Immature natural killer cell (primary cell): ENCODE data around the gene ITPK1. TPM values are rescaled to one million over a fixed set of nuclear protein-coding genes. Genes with fewer than 3 reads are reported as not detected.
"Not testable (repeated sequence)": the region's sequence is repeated elsewhere in the genome, so short reads cannot be mapped to it uniquely, and the experiment has no call there.

Source experiments
- DNase-seq, 3 donors: peaks; one replicate each; pipeline ENCODE4 v3.0.0; 2022; ENCODE audit warnings: mixed read lengths in 1 of 3
- H3K27ac Mint-ChIP-seq, 6 donors: one replicate each; pipeline ENCODE4 v1.8.0; 2020; ENCODE audit warnings: mixed read lengths in 6 of 6, mild to moderate bottlenecking in 5 of 6, inconsistent platforms in 4 of 6, moderate library complexity in 3 of 6
- H3K27me3 Mint-ChIP-seq, 3 donors: one replicate each; pipeline ENCODE4 v1.8.0; 2020 to 2021; ENCODE audit warnings: low read depth in 3 of 3, mild to moderate bottlenecking in 3 of 3, mixed read lengths in 3 of 3, moderate library complexity in 3 of 3, inconsistent platforms in 1 of 3
- H3K36me3 Mint-ChIP-seq, 3 donors: one replicate each; pipeline ENCODE4 v1.8.0; 2020; ENCODE audit warnings: mixed read lengths in 3 of 3, inconsistent platforms in 2 of 3, mild to moderate bottlenecking in 2 of 3
- H3K4me1 Mint-ChIP-seq, 2 donors: one replicate each; pipeline ENCODE4 v1.8.0; 2020; ENCODE audit warnings: inconsistent platforms in 2 of 2, mild to moderate bottlenecking in 2 of 2, mixed read lengths in 2 of 2, moderate library complexity in 1 of 2
- H3K4me3 Mint-ChIP-seq, 5 donors: one replicate each; pipeline ENCODE4 v1.8.0; 2020; ENCODE audit warnings: mild to moderate bottlenecking in 5 of 5, mixed read lengths in 5 of 5, inconsistent platforms in 3 of 5, moderate library complexity in 3 of 5
- H3K9me3 Mint-ChIP-seq, 6 donors: one replicate each; pipeline ENCODE4 v1.8.0; 2020; ENCODE audit warnings: mild to moderate bottlenecking in 6 of 6, mixed read lengths in 6 of 6, inconsistent platforms in 4 of 6, moderate library complexity in 3 of 6
- polyA plus RNA-seq, 3 donors: library from polyadenylated mRNA; unstranded; fragments of 300-500 nt; fragmentation: Illumina TruSeq; gene quantifications; one replicate each; pipeline ENCODE4 v1.2.3, GENCODE V29; 2021

ITPK1 gene
- 10 to 100 TPM; 19.5 to 53.0 (median 21.7) TPM for polyA plus RNA-seq

GRCh38 chr14:93115821-93116675, at the start of gene ITPK1:
ITPK1 (minus strand) TSS chr14:93115925; CDS start chr14:93115163, 762 bp downstream.
- H3K9me3 Mint-ChIP-seq = peaks cover 0 to 2% (median 0%) of the 10 kb centered on the region in 6 donors
- peak within 1 kb of the TSS; percentile 73 to 87 (median 84) for H3K27ac Mint-ChIP-seq
- H3K27me3 Mint-ChIP-seq = peaks cover 2 to 5% (median 3%) of the 10 kb centered on the region in 3 donors
- peak within 1 kb of the TSS; percentile 87 to 94 (median 91) for H3K4me3 Mint-ChIP-seq
- peak; percentile 65 to 70 (median 69) for DNase-seq
- H3K36me3 Mint-ChIP-seq = no peaks in the 10 kb centered on the region
- H3K4me1 Mint-ChIP-seq = peaks cover 34 to 36% of the 10 kb centered on the region in 2 donors

- H3K27me3 Mint-ChIP-seq = no peaks in the 10 kb centered on the region
- H3K27ac Mint-ChIP-seq = no peak overlapping the region
- no peaks in the 10 kb centered on the region for H3K4me1 Mint-ChIP-seq
- DNase-seq = no peak
- H3K4me3 Mint-ChIP-seq = no peak overlapping the region
- H3K36me3 Mint-ChIP-seq = no peaks in the 10 kb centered on the region
- no peaks in the 10 kb centered on the region for H3K9me3 Mint-ChIP-seq
These were observed 47.8 kb upstream of the ITPK1 start for GRCh38 chr14:93163564-93163963.

- no peaks in the 10 kb centered on the region for H3K9me3 Mint-ChIP-seq
- H3K4me3 Mint-ChIP-seq = no peak overlapping the region
- H3K27me3 Mint-ChIP-seq = peaks cover 0 to 2% (median 0%) of the 10 kb centered on the region in 3 donors
- H3K27ac Mint-ChIP-seq = no peak overlapping the region
- H3K36me3 Mint-ChIP-seq = no peaks in the 10 kb centered on the region
- DNase-seq = no peak
- H3K4me1 Mint-ChIP-seq = no peaks in the 10 kb centered on the region
These were observed 45.8 kb upstream of the ITPK1 start for GRCh38 chr14:93161411-93161940.

- no peak overlapping the region for H3K4me3 Mint-ChIP-seq
- H3K27me3 Mint-ChIP-seq = peaks cover 0 to 2% (median 0%) of the 10 kb centered on the region in 3 donors
- no peak overlapping the region for H3K27ac Mint-ChIP-seq
- H3K9me3 Mint-ChIP-seq = no peaks in the 10 kb centered on the region
- no peak for DNase-seq
- no peaks in the 10 kb centered on the region for H3K36me3 Mint-ChIP-seq
- H3K4me1 Mint-ChIP-seq = no peaks in the 10 kb centered on the region
These were observed 44.7 kb upstream of the ITPK1 start for GRCh38 chr14:93160353-93160801.

- not testable (repeated sequence) for H3K36me3 Mint-ChIP-seq, H3K4me1 Mint-ChIP-seq, H3K27me3 Mint-ChIP-seq, H3K9me3 Mint-ChIP-seq, H3K27ac Mint-ChIP-seq, DNase-seq, H3K4me3 Mint-ChIP-seq
These were observed 44.1 kb upstream of the ITPK1 start for GRCh38 chr14:93159625-93160352.

- H3K36me3 Mint-ChIP-seq, H3K4me3 Mint-ChIP-seq, H3K27me3 Mint-ChIP-seq, DNase-seq, H3K4me1 Mint-ChIP-seq, H3K9me3 Mint-ChIP-seq, H3K27ac Mint-ChIP-seq: not testable (repeated sequence)
These were observed 42.6 kb upstream of the ITPK1 start for GRCh38 chr14:93158349-93158748.

- H3K36me3 Mint-ChIP-seq = no peaks in the 10 kb centered on the region
- no peaks in the 10 kb centered on the region for H3K9me3 Mint-ChIP-seq
- H3K4me1 Mint-ChIP-seq = no peaks in the 10 kb centered on the region
- H3K27ac Mint-ChIP-seq = no peak overlapping the region
- H3K4me3 Mint-ChIP-seq = no peak overlapping the region
- DNase-seq = no peak
- peaks cover 0 to 2% (median 0%) of the 10 kb centered on the region in 3 donors for H3K27me3 Mint-ChIP-seq
These were observed 41.1 kb upstream of the ITPK1 start for GRCh38 chr14:93156693-93157369.

GRCh38 chr14:93155667-93156066, 39.9 kb upstream of the ITPK1 start:
- H3K4me3 Mint-ChIP-seq = no peak overlapping the region
- no peaks in the 10 kb centered on the region for H3K36me3 Mint-ChIP-seq
- no peaks in the 10 kb centered on the region for H3K4me1 Mint-ChIP-seq
- H3K27me3 Mint-ChIP-seq = peaks cover 0 to 2% (median 0%) of the 10 kb centered on the region in 3 donors
- DNase-seq = no peak
- H3K9me3 Mint-ChIP-seq = no peaks in the 10 kb centered on the region
- no peak overlapping the region for H3K27ac Mint-ChIP-seq

GRCh38 chr14:93153121-93153520, 37.4 kb upstream of the ITPK1 start:
- DNase-seq = no peak
- H3K9me3 Mint-ChIP-seq = no peaks in the 10 kb centered on the region
- H3K4me1 Mint-ChIP-seq = no peaks in the 10 kb centered on the region
- no peak overlapping the region for H3K27ac Mint-ChIP-seq
- no peak overlapping the region for H3K4me3 Mint-ChIP-seq
- peaks cover 0 to 2% (median 2%) of the 10 kb centered on the region in 3 donors for H3K27me3 Mint-ChIP-seq
- H3K36me3 Mint-ChIP-seq = no peaks in the 10 kb centered on the region

- H3K27me3 Mint-ChIP-seq = peaks cover 0 to 2% (median 2%) of the 10 kb centered on the region in 3 donors
- H3K4me3 Mint-ChIP-seq = no peak overlapping the region
- no peak for DNase-seq
- H3K36me3 Mint-ChIP-seq = no peaks in the 10 kb centered on the region
- no peaks in the 10 kb centered on the region for H3K9me3 Mint-ChIP-seq
- H3K27ac Mint-ChIP-seq = no peak overlapping the region
- H3K4me1 Mint-ChIP-seq = no peaks in the 10 kb centered on the region
These were observed 34.8 kb upstream of the ITPK1 start for GRCh38 chr14:93150227-93151208.

GRCh38 chr14:93148979-93149378, 33.3 kb upstream of the ITPK1 start:
- Mint-ChIP-seq H3K4me3 (no peak overlapping the region), H3K36me3 (no peaks in the 10 kb centered on the region), H3K9me3 (no peaks in the 10 kb centered on the region), H3K4me1 (no peaks in the 10 kb centered on the region), H3K27ac (no peak overlapping the region), H3K27me3 (peaks cover 0 to 2% (median 2%) of the 10 kb centered on the region in 3 donors)
- DNase-seq = no peak

- Mint-ChIP-seq H3K4me3 (no peak overlapping the region), H3K36me3 (no peaks in the 10 kb centered on the region), H3K4me1 (no peaks in the 10 kb centered on the region)
These were observed 30.4 kb upstream of the ITPK1 start for GRCh38 chr14:93146119-93146518.

More at GRCh38 chr14:93146119-93146518, 30.4 kb upstream of the ITPK1 start:
- no peak for DNase-seq
- Mint-ChIP-seq H3K27ac (no peak overlapping the region), H3K9me3 (no peaks in the 10 kb centered on the region), H3K27me3 (peaks cover 2% of the 10 kb centered on the region in 3 donors)
